GM18868 (cell line): ENCODE measurements around the gene VAC14.

Experiments used
- ATAC-seq: cut with Tn5 transposase; IDR thresholded peaks from one replicate; pipeline ENCODE4 v1.9.1; 2021; ENCODE audit warnings: mild to moderate bottlenecking, moderate library complexity; ENCODE audit not compliant: unreplicated experiment

The VAC14 gene

GRCh38 chr16:70765491-70765890 is 35.5 kb downstream of the VAC14 start:
- ATAC-seq = no peak

GRCh38 chr16:70764632-70765031 is 36.3 kb downstream of the VAC14 start:
- no peak for ATAC-seq

GRCh38 chr16:70760221-70760620 is 40.7 kb downstream of the VAC14 start:
- no peak for ATAC-seq

- no peak for ATAC-seq
These were observed 41.3 kb downstream of the VAC14 start for GRCh38 chr16:70759666-70760065.

- no peak for ATAC-seq
These were observed 42.2 kb downstream of the VAC14 start for GRCh38 chr16:70758786-70759185.

- no peak for ATAC-seq
These were observed 43.8 kb downstream of the VAC14 start for GRCh38 chr16:70757183-70757582.

GRCh38 chr16:70756071-70756470 is 44.9 kb downstream of the VAC14 start:
- ATAC-seq = no peak

- ATAC-seq = no peak
These were observed 45.9 kb downstream of the VAC14 start for GRCh38 chr16:70754851-70755600.

- no peak for ATAC-seq
These were observed 46.6 kb downstream of the VAC14 start for GRCh38 chr16:70754371-70754770.

- no peak for ATAC-seq
These were observed 47.1 kb downstream of the VAC14 start for GRCh38 chr16:70753694-70754325.

GRCh38 chr16:70753228-70753627 is 47.7 kb downstream of the VAC14 start:
- no peak for ATAC-seq

- no peak for ATAC-seq
These were observed 48.5 kb downstream of the VAC14 start for GRCh38 chr16:70752426-70752825.

GRCh38 chr16:70751593-70751992 is 49.4 kb downstream of the VAC14 start:
- ATAC-seq = no peak

- ATAC-seq = no peak
These were observed 50.0 kb downstream of the VAC14 start for GRCh38 chr16:70750893-70751467.

GRCh38 chr16:70749681-70750601 is 51.0 kb downstream of the VAC14 start:
- no peak for ATAC-seq

GRCh38 chr16:70749006-70749678 is 51.8 kb downstream of the VAC14 start:
- no peak for ATAC-seq

- ATAC-seq = no peak
These were observed 53.0 kb downstream of the VAC14 start for GRCh38 chr16:70747703-70748631.

- peak; percentile 54 for ATAC-seq
These were observed 54.1 kb downstream of the VAC14 start for GRCh38 chr16:70746708-70747424.
